DOHH2 (cell line): ENCODE measurements around the gene EPHA10.

Experiments used
- CTCF ChIP-seq: fragments of 200-600 bp; sonication (generic); IDR thresholded peaks from one replicate; pipeline ENCODE4 v1.5.1; 2014; ENCODE audit warnings: antibody characterized with exemption, mild to moderate bottlenecking, low read depth, low read length; ENCODE audit not compliant: poor library complexity, severe bottlenecking
- EZH2phosphoT487 ChIP-seq: fragments of 200-600 bp; sonication (generic); IDR thresholded peaks from 2 replicates; pipeline ENCODE4 v1.6.1; 2017; ENCODE audit warnings: borderline replicate concordance, mild to moderate bottlenecking, antibody characterized with exemption, low read length, moderate library complexity, mixed read lengths

GRCh38 chr1:37753473-37754321, 11.2 kb downstream of the EPHA10 start:
- TF ChIP-seq EZH2phosphoT487 = no peak
- no peak for TF ChIP-seq CTCF
